ENCODE data around the gene METTL16. TPM values are rescaled to one million over a fixed set of nuclear protein-coding genes. Genes with fewer than 3 reads are reported as not detected.
A peak's percentile ranks its signal among the peaks of the same experiment; 100 is the strongest.

The METTL16 gene
- total and polyA plus RNA-seq, 10 donors = 17.1 to 38.2 (median 27.8) TPM

- TF ChIP-seq POLR2AphosphoS5 (IDR thresholded peaks at IDR 0.05) = no peak
- TF ChIP-seq, protein P1, sequence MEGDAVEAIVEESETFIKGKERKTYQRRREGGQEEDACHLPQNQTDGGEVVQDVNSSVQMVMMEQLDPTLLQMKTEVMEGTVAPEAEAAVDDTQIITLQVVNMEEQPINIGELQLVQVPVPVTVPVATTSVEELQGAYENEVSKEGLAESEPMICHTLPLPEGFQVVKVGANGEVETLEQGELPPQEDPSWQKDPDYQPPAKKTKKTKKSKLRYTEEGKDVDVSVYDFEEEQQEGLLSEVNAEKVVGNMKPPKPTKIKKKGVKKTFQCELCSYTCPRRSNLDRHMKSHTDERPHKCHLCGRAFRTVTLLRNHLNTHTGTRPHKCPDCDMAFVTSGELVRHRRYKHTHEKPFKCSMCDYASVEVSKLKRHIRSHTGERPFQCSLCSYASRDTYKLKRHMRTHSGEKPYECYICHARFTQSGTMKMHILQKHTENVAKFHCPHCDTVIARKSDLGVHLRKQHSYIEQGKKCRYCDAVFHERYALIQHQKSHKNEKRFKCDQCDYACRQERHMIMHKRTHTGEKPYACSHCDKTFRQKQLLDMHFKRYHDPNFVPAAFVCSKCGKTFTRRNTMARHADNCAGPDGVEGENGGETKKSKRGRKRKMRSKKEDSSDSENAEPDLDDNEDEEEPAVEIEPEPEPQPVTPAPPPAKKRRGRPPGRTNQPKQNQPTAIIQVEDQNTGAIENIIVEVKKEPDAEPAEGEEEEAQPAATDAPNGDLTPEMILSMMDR (IDR thresholded peaks at IDR 0.05 in 8 of 11, conservative IDR thresholded peaks at IDR 0.05 in 3 of 11) = no peak
- no peak for TF ChIP-seq POLR2A (IDR thresholded peaks at IDR 0.05)
- Histone ChIP-seq H3K4me1 (no peaks in the 10 kb centered on the region), H3K27me3 (replicated peaks in 1 of 7) (no peaks in the 10 kb centered on the region), H3K36me3 (no peaks in the 10 kb centered on the region), H3K4me3 (no peak overlapping the region), H3K9me3 (no peaks in the 10 kb centered on the region), H3K27ac (no peak overlapping the region)
- intact Hi-C loops (cut with DNase I; ENCODE audit: low total_unique reads) = no loop called here
- DNase-seq = no peak
- WGBS, 5 donors = 89 to 94% (median 93%) methylated on average over 5 of the region's 5 CpGs
Observed at GRCh38 chr17:2521257-2521656, 9.6 kb upstream of the METTL16 start.

DNA sequence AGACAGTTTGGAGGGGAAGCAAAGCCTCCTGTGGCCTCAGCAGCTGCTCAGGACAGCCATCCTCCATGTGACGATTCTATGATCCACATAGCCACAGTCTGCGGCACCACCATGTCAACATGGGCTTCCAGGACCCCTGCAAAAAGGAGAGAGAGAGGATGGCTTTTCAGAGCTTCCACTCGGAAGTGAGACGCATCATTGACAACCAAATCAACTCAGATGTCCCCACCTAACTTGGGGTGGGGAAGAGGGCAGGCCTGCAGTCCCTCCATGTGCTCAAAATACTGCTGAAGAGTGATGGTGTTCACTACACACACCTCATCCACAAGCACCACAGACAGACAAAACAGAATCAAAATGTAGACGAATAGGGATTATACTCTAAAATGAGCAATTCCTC, 5.9 kb upstream of the METTL16 start:
- WGBS, 5 donors = 81 to 94% (median 91%) methylated on average over 5 of the region's 5 CpGs
- TF ChIP-seq POLR2A (IDR thresholded peaks at IDR 0.05) = no peak
- TF ChIP-seq, protein P1 (IDR thresholded peaks at IDR 0.05 in 8 of 11, conservative IDR thresholded peaks at IDR 0.05 in 3 of 11) = no peak
- TF ChIP-seq POLR2AphosphoS5 (IDR thresholded peaks at IDR 0.05) = no peak
- DNase-seq = no peak

GRCh38 chr17:2511138-2511461, 588 bp downstream of the METTL16 start:
- DNase-seq = no peak
- intact Hi-C loops (cut with DNase I; ENCODE audit: low total_unique reads) = no loop called here
- Histone ChIP-seq H3K27ac (peak overlapping the region; percentile 86 to 93 (median 90)), H3K4me3 (peak overlapping the region; percentile 62 to 76 (median 73)), H3K36me3 (peaks cover 0 to 7% (median 0%) of the 10 kb centered on the region in 6 donors), H3K4me1 (peaks cover 14 to 46% (median 42%) of the 10 kb centered on the region in 6 donors), H3K9me3 (no peaks in the 10 kb centered on the region), H3K27me3 (replicated peaks in 1 of 7) (no peaks in the 10 kb centered on the region)
- 0 to 2% (median 1%) methylated on average over 5 of the region's 5 CpGs for WGBS, 5 donors
- no peak for TF ChIP-seq POLR2A (IDR thresholded peaks at IDR 0.05)
- no peak for TF ChIP-seq POLR2AphosphoS5 (IDR thresholded peaks at IDR 0.05)
- TF ChIP-seq, protein P1 (IDR thresholded peaks at IDR 0.05 in 8 of 11, conservative IDR thresholded peaks at IDR 0.05 in 3 of 11) = no peak

More for the DNA sequence above, 5.9 kb upstream of the METTL16 start:
- Histone ChIP-seq H3K36me3 (no peaks in the 10 kb centered on the region), H3K27me3 (replicated peaks in 1 of 7) (no peaks in the 10 kb centered on the region), H3K4me1 (peaks cover 0 to 6% (median 2%) of the 10 kb centered on the region in 6 donors), H3K9me3 (no peaks in the 10 kb centered on the region), H3K27ac (no peak overlapping the region), H3K4me3 (no peak overlapping the region)
- intact Hi-C loops (cut with DNase I; ENCODE audit: low total_unique reads) = no loop called here

DNA sequence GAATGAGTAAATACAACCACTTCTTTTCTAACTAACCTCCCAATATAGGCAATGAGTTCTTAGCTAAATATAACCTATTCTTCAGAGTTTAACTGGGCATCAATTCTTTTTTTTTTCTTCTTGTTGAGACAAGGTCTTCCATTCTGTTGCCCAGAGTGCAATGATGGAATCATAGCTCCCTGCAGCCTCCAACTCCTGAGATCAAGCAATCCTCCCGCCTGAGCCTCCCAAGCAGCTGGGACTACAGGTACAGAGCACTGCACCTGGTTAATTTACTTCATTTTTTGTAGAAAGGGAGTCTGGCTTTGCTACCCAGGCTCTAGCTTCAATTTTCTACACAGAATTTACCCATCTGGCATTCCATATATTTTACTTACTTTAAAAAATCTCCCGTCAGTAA, 1.1 kb downstream of the METTL16 start:
- TF ChIP-seq POLR2AphosphoS5 (IDR thresholded peaks at IDR 0.05) (no peak), POLR2A (IDR thresholded peaks at IDR 0.05) (no peak)
- TF ChIP-seq, protein P1 (IDR thresholded peaks at IDR 0.05 in 8 of 11, conservative IDR thresholded peaks at IDR 0.05 in 3 of 11) = no peak
- WGBS, 5 donors = 51 to 73% (median 57%) methylated on average over 2 of the region's 2 CpGs
- Histone ChIP-seq H3K9me3 (no peaks in the 10 kb centered on the region), H3K27ac (peak overlapping the region in 5 of 8 donors; percentile 88 to 93 (median 90)), H3K27me3 (replicated peaks in 1 of 7) (no peaks in the 10 kb centered on the region), H3K4me3 (peak overlapping the region; percentile 62 to 76 (median 73)), H3K4me1 (peaks cover 14 to 51% (median 42%) of the 10 kb centered on the region in 6 donors), H3K36me3 (peaks cover 0 to 8% (median 0%) of the 10 kb centered on the region in 6 donors)
- intact Hi-C loops (cut with DNase I; ENCODE audit: low total_unique reads) = no loop called here
- DNase-seq = no peak
